T-cell (primary cell): ENCODE data around the gene PCDHA5. TPM values are rescaled to one million over a fixed set of nuclear protein-coding genes. Genes with fewer than 3 reads are reported as not detected.
"Not testable (repeated sequence)": the region's sequence is repeated elsewhere in the genome, so short reads cannot be mapped to it uniquely, and the experiment has no call there.

ENCODE experiments used
- ATAC-seq, 4 experiments: fragments of 200-7000 bp in 3 of 4; fragments of 150-1000 bp in 1 of 4; cut with Tn5 transposase; replicated peaks in 1 of 4; 1 replicate in 3 of 4; 2 replicates in 1 of 4; pipeline ENCODE4 v1.10.0; 2021; ENCODE audit warnings: moderate library complexity in 3 of 4, mild to moderate bottlenecking in 2 of 4, moderate number of reproducible peaks in 1 of 4
- CTCF ChIA-PET, 2 donors: fragments of 300-600 bp; sonication (Branson Sonifier 250); formaldehyde crosslinking; loops; one replicate each; lab custom pipeline; 2022; ENCODE audit warnings: antibody characterized with exemption in 2 of 2; lab: Charles Lee
- POLR2A ChIA-PET, 2 donors: fragments of 300-600 bp; sonication (Branson Sonifier 250); formaldehyde crosslinking; loops; one replicate each; lab custom pipeline; 2022; ENCODE audit warnings: antibody characterized with exemption in 2 of 2; lab: Charles Lee
- DNase-seq, 35 experiments: peaks; one replicate each; pipeline versions ENCODE4 v3.0.0 to v3.0.0-alpha.2; 2013 to 2023
- H3K27ac ChIP-seq: one replicate; pipeline ENCODE4 v1.5.1; 2013; ENCODE audit warnings: low read length
- H3K27me3 ChIP-seq, 2 experiments: replicated peaks in 1 of 2; 1 replicate in 1 of 2; 2 replicates in 1 of 2; pipeline versions ENCODE4 v1.6.1 to v1.7.0; 2013; ENCODE audit warnings: low read length in 1 of 2, mixed read lengths in 1 of 2; ENCODE audit not compliant: control insufficient read depth in 2 of 2, insufficient read depth in 2 of 2; ENCODE audit errors: extremely low read depth in 1 of 2
- H3K36me3 ChIP-seq, 2 donors: 1 replicate in 1 of 2; 2 replicates in 1 of 2; pipeline versions ENCODE4 v1.6.1 to v1.7.0; 2013; ENCODE audit warnings: low read length in 1 of 2; ENCODE audit not compliant: control insufficient read depth in 2 of 2, insufficient read depth in 1 of 2; ENCODE audit errors: extremely low read depth in 1 of 2
- H3K4me1 ChIP-seq, 2 experiments: 1 replicate in 1 of 2; 2 replicates in 1 of 2; pipeline versions ENCODE4 v1.6.1 to v1.7.0; 2013; ENCODE audit warnings: low read length in 2 of 2, mixed read lengths in 1 of 2; ENCODE audit not compliant: insufficient read depth in 2 of 2, control insufficient read depth in 1 of 2; ENCODE audit errors: extremely low read depth in 1 of 2
- H3K4me3 ChIP-seq, 2 donors: 1 replicate in 1 of 2; 2 replicates in 1 of 2; pipeline versions ENCODE4 v1.5.1 to v1.7.0; 2013; ENCODE audit warnings: mild to moderate bottlenecking in 2 of 2, low read length in 1 of 2, moderate library complexity in 1 of 2; ENCODE audit not compliant: control insufficient read depth in 1 of 2; ENCODE audit errors: extremely low read depth in 1 of 2
- H3K9me3 ChIP-seq: 2 replicates; pipeline ENCODE4 v1.7.0; 2013
- H3K27ac Mint-ChIP-seq, 2 donors: one replicate each; pipeline ENCODE4 v1.8.0; 2020 to 2021; ENCODE audit warnings: mild to moderate bottlenecking in 2 of 2, mixed read lengths in 2 of 2
- H3K27me3 Mint-ChIP-seq, 2 donors: one replicate each; pipeline ENCODE4 v1.8.0; 2021 to 2022; ENCODE audit warnings: mixed read lengths in 2 of 2
- H3K36me3 Mint-ChIP-seq: one replicate; pipeline ENCODE4 v1.8.0; 2021; ENCODE audit warnings: mixed read lengths
- H3K4me1 Mint-ChIP-seq, 3 donors: one replicate each; pipeline ENCODE4 v1.8.0; 2020 to 2022; ENCODE audit warnings: mixed read lengths in 3 of 3, mild to moderate bottlenecking in 1 of 3
- H3K4me3 Mint-ChIP-seq, 3 donors: one replicate each; pipeline ENCODE4 v1.8.0; 2020 to 2022; ENCODE audit warnings: mild to moderate bottlenecking in 3 of 3, mixed read lengths in 3 of 3, moderate library complexity in 3 of 3
- H3K9me3 Mint-ChIP-seq, 3 donors: one replicate each; pipeline ENCODE4 v1.8.0; 2020 to 2022; ENCODE audit warnings: mixed read lengths in 3 of 3
- WGBS: methylation state at CpG from one replicate; pipeline ENCODE4 v1.1.5; 2013; ENCODE audit warnings: missing lambda C conversion rate; ENCODE audit not compliant: insufficient coverage; 5-methylcytosine and 5-hydroxymethylcytosine counted together
- total RNA-seq, 35 experiments: library from RNA in 6 of 35; stranded (reverse) in 6 of 35; fragments of 120-200 nt in 1 of 35; gene quantifications; one replicate each; pipeline versions ENCODE4 v1.2.1 to v1.2.4 and lab custom pipeline; 2013 to 2026

Gene PCDHA5
- total RNA-seq, 5 donors from 2014 or later (not counting 1 experiment from before 2014, with no cell fraction given): not detected

DNA sequence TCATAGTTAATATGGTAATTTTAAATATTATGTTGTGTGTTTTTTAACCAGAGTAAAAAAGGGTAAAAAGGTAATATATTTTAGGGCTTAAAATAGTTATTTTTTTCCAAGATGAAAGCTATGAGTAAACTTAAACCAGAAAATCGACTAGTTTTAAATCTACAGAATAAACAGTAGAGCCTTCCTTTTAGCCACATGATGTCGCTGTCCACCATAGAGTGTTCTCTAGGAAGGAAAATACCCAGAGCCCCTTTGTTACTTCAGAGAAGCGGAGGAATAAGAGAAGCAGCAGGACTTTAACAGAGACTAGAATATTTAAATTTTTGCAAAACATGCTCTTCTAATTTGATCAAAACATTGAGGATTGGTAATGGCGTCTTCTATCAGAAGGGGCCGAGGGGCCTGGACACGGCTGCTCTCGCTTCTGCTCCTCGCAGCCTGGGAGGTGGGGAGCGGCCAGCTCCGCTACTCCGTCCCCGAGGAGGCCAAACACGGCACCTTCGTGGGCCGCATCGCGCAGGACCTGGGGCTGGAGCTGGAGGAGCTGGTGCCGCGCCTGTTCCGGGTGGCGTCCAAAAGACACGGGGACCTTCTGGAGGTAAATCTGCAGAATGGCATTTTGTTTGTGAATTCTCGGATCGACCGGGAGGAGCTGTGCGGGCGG, 26.7 kb upstream of the PCDHA5 start, which contains the start of gene PCDHA2:
TSS of gene PCDHA2 (plus strand) at position 258 of the 664 bp plus-strand sequence.
- Histone ChIP-seq H3K36me3 (no peaks in the 10 kb centered on the region), H3K27me3 (peaks cover 0 to 22% of the 10 kb centered on the region in 2 experiments), H3K9me3 (peaks cover 6% of the 10 kb centered on the region), H3K4me1 (no peaks in the 10 kb centered on the region), H3K27ac (no peak within 1 kb of the TSS), H3K4me3 (no peak within 1 kb of the TSS)
- WGBS: 37% methylated on average over 24 of the region's 27 CpGs
- no peak for DNase-seq
- POLR2A ChIA-PET: no interaction called here
- Mint-ChIP-seq H3K36me3 (peaks cover under 1% of the 10 kb centered on the region), H3K4me3 (no peak within 1 kb of the TSS), H3K4me1 (no peaks in the 10 kb centered on the region), H3K27ac (no peak within 1 kb of the TSS), H3K9me3 (peaks cover 5 to 33% (median 30%) of the 10 kb centered on the region in 3 donors), H3K27me3 (peaks cover 24 to 30% of the 10 kb centered on the region in 2 donors)
- CTCF ChIA-PET: no interaction called here
- no peak for ATAC-seq

DNA sequence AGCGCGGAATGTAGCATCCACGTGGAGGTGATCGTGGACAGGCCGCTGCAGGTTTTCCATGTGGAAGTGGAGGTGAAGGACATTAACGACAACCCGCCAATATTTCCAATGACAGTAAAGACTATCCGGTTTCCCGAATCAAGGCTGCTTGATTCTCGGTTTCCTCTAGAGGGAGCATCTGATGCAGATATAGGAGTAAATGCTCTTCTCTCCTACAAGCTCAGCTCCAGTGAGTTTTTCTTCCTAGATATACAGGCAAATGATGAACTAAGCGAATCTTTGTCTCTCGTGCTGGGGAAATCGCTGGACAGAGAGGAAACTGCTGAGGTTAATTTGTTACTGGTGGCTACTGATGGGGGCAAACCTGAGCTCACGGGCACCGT, 26.2 kb upstream of the PCDHA5 start:
- H3K36me3 ChIP-seq: no peaks in the 10 kb centered on the region
- ATAC-seq (no peak), DNase-seq (no peak)
- Mint-ChIP-seq H3K27ac (no peak overlapping the region), H3K9me3 (peaks cover 4 to 38% (median 28%) of the 10 kb centered on the region in 3 donors), H3K4me3 (no peak overlapping the region), H3K36me3 (no peaks in the 10 kb centered on the region), H3K27me3 (peaks cover 26 to 33% of the 10 kb centered on the region in 2 donors), H3K4me1 (no peaks in the 10 kb centered on the region)
- ChIA-PET POLR2A (no interaction called here), CTCF (no interaction called here)
- H3K27me3 ChIP-seq: peaks cover 0 to 22% of the 10 kb centered on the region in 2 experiments
- peaks cover 10% of the 10 kb centered on the region for H3K9me3 ChIP-seq
- no peak overlapping the region for H3K27ac ChIP-seq
- no peak overlapping the region for H3K4me3 ChIP-seq
- WGBS: 20% methylated on average over 5 of the region's 15 CpGs
- H3K4me1 ChIP-seq: no peaks in the 10 kb centered on the region

- H3K4me3 Mint-ChIP-seq, H3K4me1 ChIP-seq, H3K4me1 Mint-ChIP-seq, H3K27ac ChIP-seq, DNase-seq, H3K27ac Mint-ChIP-seq, H3K36me3 Mint-ChIP-seq, H3K36me3 ChIP-seq, CTCF ChIA-PET, H3K4me3 ChIP-seq, POLR2A ChIA-PET, ATAC-seq: not testable (repeated sequence)
- H3K27me3 ChIP-seq: peaks cover 0 to 24% of the 10 kb centered on the region in 2 experiments
- peaks cover 10% of the 10 kb centered on the region for H3K9me3 ChIP-seq
- 72% methylated on average over 72 of the region's 72 CpGs for whole genome bisulfite sequencing
- Mint-ChIP-seq H3K27me3 (peaks cover 24 to 30% of the 10 kb centered on the region in 2 donors), H3K9me3 (peaks cover 4 to 35% (median 32%) of the 10 kb centered on the region in 3 donors)
Observed at GRCh38 chr5:140796072-140796717, 25.2 kb upstream of the PCDHA5 start.

- ChIA-PET POLR2A (no interaction called here), CTCF (no interaction called here)
- DNase-seq (no peak), ATAC-seq (no peak)
- peaks cover 4 to 31% (median 30%) of the 10 kb centered on the region in 3 donors for H3K9me3 Mint-ChIP-seq
- no peaks in the 10 kb centered on the region for H3K36me3 Mint-ChIP-seq
- H3K36me3 ChIP-seq: no peaks in the 10 kb centered on the region
- peaks cover 0 to 27% of the 10 kb centered on the region in 2 experiments for H3K27me3 ChIP-seq
- H3K4me1 ChIP-seq: no peaks in the 10 kb centered on the region
- peaks cover 23 to 27% of the 10 kb centered on the region in 2 donors for H3K27me3 Mint-ChIP-seq
- H3K4me1 Mint-ChIP-seq: no peaks in the 10 kb centered on the region
- H3K27ac Mint-ChIP-seq: no peak overlapping the region
- H3K9me3 ChIP-seq: peaks cover 10% of the 10 kb centered on the region
- H3K4me3 Mint-ChIP-seq: no peak overlapping the region
- WGBS: 68% methylated on average over 39 of the region's 39 CpGs
- H3K27ac ChIP-seq: no peak overlapping the region
- peak overlapping the region in 1 of 2 donors; percentile 15 for H3K4me3 ChIP-seq
Observed at GRCh38 chr5:140796718-140797095, 24.7 kb upstream of the PCDHA5 start.

- Mint-ChIP-seq H3K4me3 (no peak within 1 kb of the TSS), H3K27ac (no peak within 1 kb of the TSS), H3K9me3 (peaks cover 9 to 31% (median 25%) of the 10 kb centered on the region in 3 donors), H3K27me3 (peaks cover 17 to 22% of the 10 kb centered on the region in 2 donors), H3K4me1 (no peaks in the 10 kb centered on the region), H3K36me3 (no peaks in the 10 kb centered on the region)
- Histone ChIP-seq H3K9me3 (peaks cover 4% of the 10 kb centered on the region), H3K36me3 (no peaks in the 10 kb centered on the region), H3K27me3 (peaks cover 0 to 27% of the 10 kb centered on the region in 2 experiments), H3K27ac (no peak within 1 kb of the TSS), H3K4me3 (no peak within 1 kb of the TSS), H3K4me1 (no peaks in the 10 kb centered on the region)
- whole genome bisulfite sequencing: 48% methylated on average over 20 of the region's 29 CpGs
- DNase-seq: no peak
- ATAC-seq: no peak
- ChIA-PET POLR2A (no interaction called here), CTCF (no interaction called here)
Observed at GRCh38 chr5:140800816-140801493, 20.5 kb upstream of the PCDHA5 start, which contains the start of gene PCDHA3. TSS of gene PCDHA3 (plus strand) at chr5:140801057.

GRCh38 chr5:140801494-140801841, 19.9 kb upstream of the PCDHA5 start:
- DNase-seq (no peak), ATAC-seq (no peak)
- peaks cover 4% of the 10 kb centered on the region for H3K9me3 ChIP-seq
- Mint-ChIP-seq H3K27me3 (peaks cover 22 to 26% of the 10 kb centered on the region in 2 donors), H3K27ac (no peak overlapping the region), H3K4me3 (no peak overlapping the region), H3K4me1 (no peaks in the 10 kb centered on the region), H3K9me3 (peaks cover 9 to 32% (median 29%) of the 10 kb centered on the region in 3 donors), H3K36me3 (no peaks in the 10 kb centered on the region)
- 43% methylated on average over 6 of the region's 16 CpGs for WGBS
- no peaks in the 10 kb centered on the region for H3K36me3 ChIP-seq
- ChIA-PET CTCF (no interaction called here), POLR2A (no interaction called here)
- no peak overlapping the region for H3K4me3 ChIP-seq
- no peak overlapping the region for H3K27ac ChIP-seq
- H3K4me1 ChIP-seq: no peaks in the 10 kb centered on the region
- peaks cover 0 to 24% of the 10 kb centered on the region in 2 experiments for H3K27me3 ChIP-seq
